GM23338 (cell line): ENCODE data around the gene PRLHR. TPM values are rescaled to one million over a fixed set of nuclear protein-coding genes. Genes with fewer than 3 reads are reported as not detected.

Source experiments
- ATAC-seq: fragments of 200-7000 bp; cut with Tn5 transposase; 3 replicates; pipeline ENCODE4 v1.9.1; 2020
- DNase-seq: peaks from one replicate; pipeline ENCODE4 v3.0.0-alpha.2; 2015; ENCODE audit warnings: low spot score
- H2AFZ ChIP-seq: fragments of 200-600 bp; sonication (generic); 2 replicates; pipeline ENCODE4 v1.8.0; 2016; ENCODE audit warnings: antibody characterized with exemption, mild to moderate bottlenecking, moderate library complexity
- H3F3A ChIP-seq: fragments of 200-600 bp; sonication (generic); replicated peaks from 2 replicates; pipeline ENCODE4 v1.8.0; 2017; ENCODE audit warnings: antibody characterized with exemption, mixed run types, low read depth
- H3K27ac ChIP-seq: fragments of 200-600 bp; sonication (generic); 2 replicates; pipeline ENCODE4 v1.6.1; 2016; ENCODE audit warnings: low read depth
- H3K27me3 ChIP-seq: fragments of 200-600 bp; sonication (generic); 2 replicates; pipeline ENCODE4 v1.8.0; 2016; ENCODE audit warnings: mild to moderate bottlenecking, mixed run types, moderate library complexity; ENCODE audit not compliant: insufficient read depth
- H3K36me3 ChIP-seq: fragments of 200-600 bp; sonication (generic); 2 replicates; pipeline ENCODE4 v1.8.0; 2016; ENCODE audit warnings: mild to moderate bottlenecking; ENCODE audit not compliant: insufficient read depth
- H3K4me1 ChIP-seq: fragments of 200-600 bp; sonication (generic); 2 replicates; pipeline ENCODE4 v1.8.0; 2016; ENCODE audit warnings: mild to moderate bottlenecking, moderate library complexity; ENCODE audit not compliant: insufficient read depth
- H3K4me2 ChIP-seq: fragments of 200-600 bp; sonication (generic); 2 replicates; pipeline ENCODE4 v1.7.1; 2017; ENCODE audit warnings: mixed run types
- H3K4me3 ChIP-seq: fragments of 200-600 bp; sonication (generic); 2 replicates; pipeline ENCODE4 v1.6.1; 2016; ENCODE audit warnings: mixed run types
- H3K79me2 ChIP-seq: fragments of 200-600 bp; sonication (generic); replicated peaks from 2 replicates; pipeline ENCODE4 v1.8.0; 2017; ENCODE audit warnings: mild to moderate bottlenecking; ENCODE audit not compliant: insufficient read depth
- H3K9me2 ChIP-seq: fragments of 200-600 bp; sonication (generic); 2 replicates; pipeline ENCODE4 v1.8.0; 2017; ENCODE audit not compliant: insufficient read depth
- H4K20me1 ChIP-seq: fragments of 200-600 bp; sonication (generic); replicated peaks from 2 replicates; pipeline ENCODE4 v1.8.0; 2017; ENCODE audit warnings: mild to moderate bottlenecking; ENCODE audit not compliant: insufficient read depth
- H3K27ac Mint-ChIP-seq: 2 replicates; pipeline ENCODE4 v1.8.0; 2020; ENCODE audit warnings: inconsistent platforms, mild to moderate bottlenecking, moderate library complexity, mixed read lengths
- H3K27me3 Mint-ChIP-seq: 3 replicates; pipeline ENCODE4 v1.8.0; 2022; ENCODE audit warnings: low read depth, mild to moderate bottlenecking, moderate library complexity, mixed read lengths, inconsistent platforms; ENCODE audit not compliant: insufficient read depth, poor library complexity
- H3K36me3 Mint-ChIP-seq: 3 replicates; pipeline ENCODE4 v1.8.0; 2021; ENCODE audit warnings: low read depth, mild to moderate bottlenecking, inconsistent platforms, moderate library complexity, mixed read lengths
- H3K4me1 Mint-ChIP-seq: 3 replicates; pipeline ENCODE4 v1.8.0; 2020; ENCODE audit warnings: mild to moderate bottlenecking, inconsistent platforms, mixed read lengths
- H3K4me3 Mint-ChIP-seq: 3 replicates; pipeline ENCODE4 v1.8.0; 2021; ENCODE audit warnings: moderate library complexity, mild to moderate bottlenecking, inconsistent platforms, mixed read lengths
- H3K9me3 Mint-ChIP-seq: 3 replicates; pipeline ENCODE4 v1.8.0; 2020; ENCODE audit warnings: moderate library complexity, mild to moderate bottlenecking, inconsistent platforms, mixed read lengths
- CREB1 ChIP-seq: fragments of 250-450 bp; sonication (Bioruptor Pico); IDR thresholded peaks from 2 replicates; pipeline ENCODE4 v1.5.0; 2020; ENCODE audit warnings: low read depth, mild to moderate bottlenecking, moderate library complexity
- EZH2 ChIP-seq: fragments of 200-600 bp; sonication (generic); IDR thresholded peaks from one replicate; pipeline ENCODE4 v1.8.0; 2017; ENCODE audit warnings: antibody characterized with exemption, mild to moderate bottlenecking, low read depth; ENCODE audit not compliant: unreplicated experiment
- EZH2phosphoT487 ChIP-seq: fragments of 200-600 bp; sonication (generic); IDR thresholded peaks from one replicate; pipeline ENCODE4 v1.8.1; 2018; ENCODE audit warnings: antibody characterized with exemption; ENCODE audit not compliant: unreplicated experiment
- JUNB ChIP-seq: IDR thresholded peaks from one replicate; pipeline ENCODE4 v1.6.1; 2016; ENCODE audit warnings: antibody characterized with exemption; ENCODE audit not compliant: unreplicated experiment
- NANOG ChIP-seq: IDR thresholded peaks from 2 replicates; pipeline ENCODE4 v1.6.1; 2016; ENCODE audit warnings: antibody characterized with exemption, borderline replicate concordance
- STAT1 ChIP-seq: IDR thresholded peaks from one replicate; pipeline ENCODE4 v1.6.1; 2016; ENCODE audit warnings: antibody characterized with exemption; ENCODE audit not compliant: unreplicated experiment
- ZNF114 ChIP-seq: fragments of 250-450 bp; sonication (Bioruptor Pico); IDR thresholded peaks from 2 replicates; pipeline ENCODE4 v1.5.0; 2020; ENCODE audit warnings: mild to moderate bottlenecking, moderate library complexity
- ZNF331 ChIP-seq: fragments of 250-450 bp; sonication (Bioruptor Pico); IDR thresholded peaks from 2 replicates; pipeline ENCODE4 v1.5.0; 2020; ENCODE audit warnings: low read depth, mild to moderate bottlenecking, moderate library complexity
- polyA plus RNA-seq: library from polyadenylated mRNA; unstranded; fragments of >200 nt; fragmentation: Nextera tagmentation; extraction: Ambion mirVana; gene quantifications from 2 replicates; pipeline ENCODE4 v1.2.1, GENCODE V29; 2016
- total RNA-seq: library from RNA; depleted of rRNA; stranded (reverse); fragments of >200 nt; shearing (Covaris generic); gene quantifications from 2 replicates; pipeline ENCODE4 v1.2.3, GENCODE V29; 2014
- TF ChIP-seq, protein P1 (sequence below), 2 experiments: fragments of 200-600 bp in 1 of 2; sonication (generic) in 1 of 2; conservative IDR thresholded peaks; 2 replicates each; pipeline versions ENCODE4 v1.5.1 to v1.6.1; 2016 to 2017; ENCODE audit warnings: antibody characterized with exemption in 2 of 2, low read depth in 2 of 2, mild to moderate bottlenecking in 2 of 2, moderate library complexity in 1 of 2
- TF ChIP-seq, protein P2 (sequence below): IDR thresholded peaks from 2 replicates; pipeline ENCODE4 v1.6.1; 2016; ENCODE audit warnings: antibody characterized with exemption
- TF ChIP-seq, protein P3 (sequence below): IDR thresholded peaks from one replicate; pipeline ENCODE4 v1.6.1; 2018; ENCODE audit warnings: antibody characterized with exemption; ENCODE audit not compliant: unreplicated experiment

The PRLHR gene
- total and polyA plus RNA-seq, 2 experiments from 2014 or later = 0.24 TPM; not detected in 1

DNA sequence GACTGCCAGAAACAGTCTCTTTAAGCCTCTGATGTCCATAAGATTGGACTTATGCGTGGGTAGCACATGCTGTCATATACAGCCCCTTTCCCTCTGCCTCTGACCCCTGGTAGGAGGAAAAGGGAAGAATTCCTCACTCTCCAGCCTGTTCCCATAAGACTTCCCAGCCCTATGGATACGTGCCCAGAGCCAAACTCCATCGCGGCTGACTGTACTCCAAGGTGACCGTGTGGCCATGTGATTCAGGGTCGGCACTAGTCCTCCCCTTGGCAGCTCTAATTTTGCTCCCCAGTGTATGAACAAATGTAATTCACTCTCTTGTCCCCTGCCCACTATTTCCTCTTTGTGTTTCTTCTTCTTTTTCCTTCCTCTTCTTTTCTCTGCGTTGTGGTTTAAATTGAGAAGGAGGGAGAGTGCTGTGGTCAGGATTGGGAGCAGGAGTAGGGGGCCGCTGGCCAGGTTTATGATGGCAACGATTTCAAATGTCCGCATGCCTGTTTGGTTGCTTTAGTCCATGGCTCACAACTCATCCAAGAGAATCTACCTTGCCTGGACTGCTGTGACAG lies 43.8 kb downstream of the PRLHR start:
- Mint-ChIP-seq H3K36me3 (no peaks in the 10 kb centered on the region), H3K4me1 (no peaks in the 10 kb centered on the region), H3K27me3 (no peaks in the 10 kb centered on the region)

DNA sequence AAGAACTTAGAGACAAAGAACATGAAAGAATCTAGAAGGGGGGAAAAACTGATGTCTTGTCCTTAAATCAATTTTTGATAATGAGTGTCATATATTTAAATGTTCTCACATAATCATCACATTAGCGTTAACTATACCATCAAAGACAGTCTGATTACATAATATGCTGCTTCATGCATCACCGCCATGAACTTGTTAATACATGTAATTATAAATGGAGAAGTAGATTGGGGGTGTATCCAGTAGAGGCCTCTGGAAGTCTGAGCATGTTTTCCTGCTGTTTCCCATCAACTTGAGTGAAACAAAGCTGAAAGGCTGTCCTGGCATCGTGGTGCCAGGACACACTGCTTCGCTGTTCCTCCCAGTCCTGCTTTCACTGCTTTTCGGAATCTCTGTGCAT lies 48.2 kb downstream of the PRLHR start:
- no peaks in the 10 kb centered on the region for H3K9me3 Mint-ChIP-seq
- Histone ChIP-seq H3K36me3 (no peaks in the 10 kb centered on the region), H4K20me1 (no peaks in the 10 kb centered on the region), H3K27me3 (no peaks in the 10 kb centered on the region), H3K79me2 (no peaks in the 10 kb centered on the region), H3F3A (no peaks in the 10 kb centered on the region), H3K9me2 (no peaks in the 10 kb centered on the region), H2AFZ (no peak overlapping the region), H3K4me2 (no peak overlapping the region), H3K4me3 (no peak overlapping the region), H3K4me1 (no peaks in the 10 kb centered on the region; the same call in 1 of the 2 replicates), H3K27ac (no peak overlapping the region)
- H3K27ac Mint-ChIP-seq = no peak overlapping the region
- H3K4me1 Mint-ChIP-seq = peaks cover 3% of the 10 kb centered on the region; the same call in 1 of the 3 replicates
- no peak overlapping the region for H3K4me3 Mint-ChIP-seq
- peaks cover 3% of the 10 kb centered on the region for H3K27me3 Mint-ChIP-seq
- ATAC-seq = no peak
- DNase-seq = no peak
- H3K36me3 Mint-ChIP-seq = no peaks in the 10 kb centered on the region
- TF ChIP-seq EZH2phosphoT487 (no peak), ZNF114 (CRISPR knock-in tag) (no peak), CREB1 (no peak), EZH2 (no peak), ZNF331 (CRISPR knock-in tag) (no peak), JUNB (no peak), NANOG (no peak), STAT1 (no peak)
- TF ChIP-seq, protein P1, sequence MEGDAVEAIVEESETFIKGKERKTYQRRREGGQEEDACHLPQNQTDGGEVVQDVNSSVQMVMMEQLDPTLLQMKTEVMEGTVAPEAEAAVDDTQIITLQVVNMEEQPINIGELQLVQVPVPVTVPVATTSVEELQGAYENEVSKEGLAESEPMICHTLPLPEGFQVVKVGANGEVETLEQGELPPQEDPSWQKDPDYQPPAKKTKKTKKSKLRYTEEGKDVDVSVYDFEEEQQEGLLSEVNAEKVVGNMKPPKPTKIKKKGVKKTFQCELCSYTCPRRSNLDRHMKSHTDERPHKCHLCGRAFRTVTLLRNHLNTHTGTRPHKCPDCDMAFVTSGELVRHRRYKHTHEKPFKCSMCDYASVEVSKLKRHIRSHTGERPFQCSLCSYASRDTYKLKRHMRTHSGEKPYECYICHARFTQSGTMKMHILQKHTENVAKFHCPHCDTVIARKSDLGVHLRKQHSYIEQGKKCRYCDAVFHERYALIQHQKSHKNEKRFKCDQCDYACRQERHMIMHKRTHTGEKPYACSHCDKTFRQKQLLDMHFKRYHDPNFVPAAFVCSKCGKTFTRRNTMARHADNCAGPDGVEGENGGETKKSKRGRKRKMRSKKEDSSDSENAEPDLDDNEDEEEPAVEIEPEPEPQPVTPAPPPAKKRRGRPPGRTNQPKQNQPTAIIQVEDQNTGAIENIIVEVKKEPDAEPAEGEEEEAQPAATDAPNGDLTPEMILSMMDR (conservative IDR thresholded peaks at IDR 0.05; ENCODE audit: low read depth in 2 of 2) = no peak
- TF ChIP-seq, protein P2, sequence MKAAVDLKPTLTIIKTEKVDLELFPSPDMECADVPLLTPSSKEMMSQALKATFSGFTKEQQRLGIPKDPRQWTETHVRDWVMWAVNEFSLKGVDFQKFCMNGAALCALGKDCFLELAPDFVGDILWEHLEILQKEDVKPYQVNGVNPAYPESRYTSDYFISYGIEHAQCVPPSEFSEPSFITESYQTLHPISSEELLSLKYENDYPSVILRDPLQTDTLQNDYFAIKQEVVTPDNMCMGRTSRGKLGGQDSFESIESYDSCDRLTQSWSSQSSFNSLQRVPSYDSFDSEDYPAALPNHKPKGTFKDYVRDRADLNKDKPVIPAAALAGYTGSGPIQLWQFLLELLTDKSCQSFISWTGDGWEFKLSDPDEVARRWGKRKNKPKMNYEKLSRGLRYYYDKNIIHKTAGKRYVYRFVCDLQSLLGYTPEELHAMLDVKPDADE = no peak

More for the DNA sequence above, 43.8 kb downstream of the PRLHR start:
- no peaks in the 10 kb centered on the region for H3K9me3 Mint-ChIP-seq
- TF ChIP-seq JUNB = no peak
- TF ChIP-seq, protein P3, sequence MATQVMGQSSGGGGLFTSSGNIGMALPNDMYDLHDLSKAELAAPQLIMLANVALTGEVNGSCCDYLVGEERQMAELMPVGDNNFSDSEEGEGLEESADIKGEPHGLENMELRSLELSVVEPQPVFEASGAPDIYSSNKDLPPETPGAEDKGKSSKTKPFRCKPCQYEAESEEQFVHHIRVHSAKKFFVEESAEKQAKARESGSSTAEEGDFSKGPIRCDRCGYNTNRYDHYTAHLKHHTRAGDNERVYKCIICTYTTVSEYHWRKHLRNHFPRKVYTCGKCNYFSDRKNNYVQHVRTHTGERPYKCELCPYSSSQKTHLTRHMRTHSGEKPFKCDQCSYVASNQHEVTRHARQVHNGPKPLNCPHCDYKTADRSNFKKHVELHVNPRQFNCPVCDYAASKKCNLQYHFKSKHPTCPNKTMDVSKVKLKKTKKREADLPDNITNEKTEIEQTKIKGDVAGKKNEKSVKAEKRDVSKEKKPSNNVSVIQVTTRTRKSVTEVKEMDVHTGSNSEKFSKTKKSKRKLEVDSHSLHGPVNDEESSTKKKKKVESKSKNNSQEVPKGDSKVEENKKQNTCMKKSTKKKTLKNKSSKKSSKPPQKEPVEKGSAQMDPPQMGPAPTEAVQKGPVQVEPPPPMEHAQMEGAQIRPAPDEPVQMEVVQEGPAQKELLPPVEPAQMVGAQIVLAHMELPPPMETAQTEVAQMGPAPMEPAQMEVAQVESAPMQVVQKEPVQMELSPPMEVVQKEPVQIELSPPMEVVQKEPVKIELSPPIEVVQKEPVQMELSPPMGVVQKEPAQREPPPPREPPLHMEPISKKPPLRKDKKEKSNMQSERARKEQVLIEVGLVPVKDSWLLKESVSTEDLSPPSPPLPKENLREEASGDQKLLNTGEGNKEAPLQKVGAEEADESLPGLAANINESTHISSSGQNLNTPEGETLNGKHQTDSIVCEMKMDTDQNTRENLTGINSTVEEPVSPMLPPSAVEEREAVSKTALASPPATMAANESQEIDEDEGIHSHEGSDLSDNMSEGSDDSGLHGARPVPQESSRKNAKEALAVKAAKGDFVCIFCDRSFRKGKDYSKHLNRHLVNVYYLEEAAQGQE = no peak
- TF ChIP-seq EZH2 = no peak
- no peak for TF ChIP-seq STAT1
- no peak for TF ChIP-seq ZNF114 (CRISPR knock-in tag)
- Histone ChIP-seq H4K20me1 (no peaks in the 10 kb centered on the region), H3K4me2 (no peak overlapping the region), H3F3A (no peaks in the 10 kb centered on the region), H3K36me3 (no peaks in the 10 kb centered on the region), H2AFZ (no peak overlapping the region), H3K9me2 (no peaks in the 10 kb centered on the region), H3K4me3 (no peak overlapping the region), H3K27ac (no peak overlapping the region), H3K27me3 (no peaks in the 10 kb centered on the region), H3K79me2 (no peaks in the 10 kb centered on the region), H3K4me1 (no peaks in the 10 kb centered on the region)
- no peak overlapping the region for H3K4me3 Mint-ChIP-seq
- no peak for ATAC-seq
- no peak overlapping the region for H3K27ac Mint-ChIP-seq
- DNase-seq = no peak
